SK-N-SH treated with all-trans-retinoic acid at 6 μM for 48 hours (cell line): Measurements from ENCODE around the gene GALNT13.

Experiments used
- ATAC-seq: fragments of 200-7000 bp; cut with Tn5 transposase; 3 replicates; pipeline ENCODE4 v1.9.1; 2020; ENCODE audit warnings: mild to moderate bottlenecking, moderate library complexity
- ARNTL ChIP-seq: fragments of 450-650 bp; formaldehyde crosslinking; IDR thresholded peaks from 2 replicates; pipeline ENCODE4 v1.5.0; 2020; ENCODE audit warnings: low read depth, mild to moderate bottlenecking, moderate library complexity, borderline replicate concordance
- BACH2 ChIP-seq: fragments of 250-450 bp; sonication (Bioruptor Pico); IDR thresholded peaks from 2 replicates; pipeline ENCODE4 v1.9.0; 2021; ENCODE audit warnings: mild to moderate bottlenecking, borderline replicate concordance
- CSDC2 ChIP-seq: fragments of 250-450 bp; sonication (Bioruptor Pico); IDR thresholded peaks from 2 replicates; pipeline ENCODE4 v1.5.0; 2020; ENCODE audit warnings: mild to moderate bottlenecking, moderate library complexity
- ESRRG ChIP-seq: fragments of 250-450 bp; sonication (Bioruptor Pico); IDR thresholded peaks from 2 replicates; pipeline ENCODE4 v1.6.1; 2021; ENCODE audit warnings: mild to moderate bottlenecking
- GLIS3 ChIP-seq: fragments of 250-450 bp; sonication (Bioruptor Pico); IDR thresholded peaks from 2 replicates; pipeline ENCODE4 v1.5.0; 2020; ENCODE audit warnings: mild to moderate bottlenecking, moderate library complexity
- OSR1 ChIP-seq: fragments of 250-450 bp; sonication (Bioruptor Pico); IDR thresholded peaks from 2 replicates; pipeline ENCODE4 v1.8.0; 2022; ENCODE audit warnings: moderate library complexity, mild to moderate bottlenecking, inconsistent platforms
- RARB ChIP-seq: fragments of 250-450 bp; sonication (Bioruptor Pico); IDR thresholded peaks from 2 replicates; pipeline ENCODE4 v1.8.0; 2021; ENCODE audit warnings: mild to moderate bottlenecking, moderate library complexity
- SNAI2 ChIP-seq: fragments of 250-450 bp; sonication (Bioruptor Pico); IDR thresholded peaks from 2 replicates; pipeline ENCODE4 v1.5.0; 2020; ENCODE audit warnings: mild to moderate bottlenecking, moderate library complexity
- TCF4 ChIP-seq: fragments of 250-450 bp; sonication (Bioruptor Pico); IDR thresholded peaks from 2 replicates; pipeline ENCODE4 v1.8.0; 2021; ENCODE audit warnings: mild to moderate bottlenecking, moderate library complexity, borderline replicate concordance
- TOX ChIP-seq: fragments of 250-450 bp; sonication (Bioruptor Pico); IDR thresholded peaks from 2 replicates; pipeline ENCODE4 v1.8.0; 2021; ENCODE audit warnings: mild to moderate bottlenecking, moderate library complexity, borderline replicate concordance
- ZC3H10 ChIP-seq: fragments of 250-450 bp; sonication (Bioruptor Pico); IDR thresholded peaks from 2 replicates; pipeline ENCODE4 v1.5.1; 2021; ENCODE audit warnings: mild to moderate bottlenecking, moderate library complexity
- ZFP3 ChIP-seq: fragments of 250-450 bp; sonication (Bioruptor Pico); IDR thresholded peaks from 2 replicates; pipeline ENCODE4 v1.5.0; 2020; ENCODE audit warnings: mild to moderate bottlenecking, moderate library complexity
- ZFP30 ChIP-seq: fragments of 450-650 bp; formaldehyde crosslinking; IDR thresholded peaks from 2 replicates; pipeline ENCODE4 v1.5.0; 2022; ENCODE audit warnings: mild to moderate bottlenecking, moderate library complexity
- ZNF565 ChIP-seq: fragments of 450-650 bp; formaldehyde crosslinking; conservative IDR thresholded peaks from 2 replicates; pipeline ENCODE4 v1.5.0; 2020; ENCODE audit warnings: low read depth, mild to moderate bottlenecking, moderate library complexity
- ZNF8 ChIP-seq: fragments of 450-650 bp; formaldehyde crosslinking; IDR thresholded peaks from 2 replicates; pipeline ENCODE4 v1.5.0; 2020; ENCODE audit warnings: mild to moderate bottlenecking, moderate library complexity
- TF ChIP-seq, protein P1 (sequence below): fragments of 250-450 bp; sonication (Bioruptor Pico); IDR thresholded peaks from 2 replicates; pipeline ENCODE4 v1.5.1; 2021; ENCODE audit warnings: mild to moderate bottlenecking, moderate library complexity
- TF ChIP-seq, protein P2 (sequence below): fragments of 250-450 bp; sonication (Bioruptor Pico); IDR thresholded peaks from 2 replicates; pipeline ENCODE4 v1.5.0; 2020; ENCODE audit warnings: mild to moderate bottlenecking, moderate library complexity
- TF ChIP-seq, protein P3 (sequence below): fragments of 250-450 bp; sonication (Bioruptor Pico); IDR thresholded peaks from 2 replicates; pipeline ENCODE4 v1.5.1; 2020; ENCODE audit warnings: low read depth, mild to moderate bottlenecking, moderate library complexity
- TF ChIP-seq, protein P4 (sequence below): fragments of 250-450 bp; sonication (Bioruptor Pico); IDR thresholded peaks from 2 replicates; pipeline ENCODE4 v1.8.0; 2020; ENCODE audit warnings: mild to moderate bottlenecking, moderate library complexity, borderline replicate concordance
- TF ChIP-seq, protein P5 (sequence below): fragments of 250-450 bp; sonication (Bioruptor Pico); IDR thresholded peaks from 2 replicates; pipeline ENCODE4 v1.8.0; 2021; ENCODE audit warnings: low read depth, mild to moderate bottlenecking, moderate library complexity, borderline replicate concordance

The GALNT13 gene

DNA sequence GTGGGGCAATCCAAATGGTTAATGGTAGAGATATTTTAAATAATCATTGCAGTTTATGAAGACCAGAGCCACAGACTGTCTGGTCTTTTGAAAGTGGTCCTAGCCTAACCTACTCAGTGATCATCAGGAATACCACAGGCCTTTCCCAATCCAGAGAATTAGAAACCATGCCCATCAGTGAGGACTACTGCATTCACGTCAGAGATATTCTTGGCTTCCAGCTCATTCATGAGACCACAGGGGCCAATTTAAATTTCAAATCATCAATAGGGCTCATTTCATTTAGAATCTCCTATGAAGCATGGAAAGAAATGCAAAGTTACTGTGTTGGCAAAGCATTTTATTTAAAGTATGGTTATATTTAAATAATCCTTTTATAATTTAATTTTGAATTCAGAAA is 464.5 kb downstream of the GALNT13 start:
- TF ChIP-seq ZFP3 (no peak), ZFP30 (CRISPR knock-in tag) (no peak), ESRRG (no peak), ARNTL (CRISPR knock-in tag) (no peak), ZNF8 (CRISPR knock-in tag) (no peak), RARB (CRISPR knock-in tag) (no peak), TCF4 (CRISPR knock-in tag) (no peak), TOX (CRISPR knock-in tag) (no peak), ZC3H10 (CRISPR knock-in tag) (no peak), GLIS3 (CRISPR knock-in tag) (no peak), OSR1 (CRISPR knock-in tag) (no peak), SNAI2 (no peak)
- TF ChIP-seq, protein P1, sequence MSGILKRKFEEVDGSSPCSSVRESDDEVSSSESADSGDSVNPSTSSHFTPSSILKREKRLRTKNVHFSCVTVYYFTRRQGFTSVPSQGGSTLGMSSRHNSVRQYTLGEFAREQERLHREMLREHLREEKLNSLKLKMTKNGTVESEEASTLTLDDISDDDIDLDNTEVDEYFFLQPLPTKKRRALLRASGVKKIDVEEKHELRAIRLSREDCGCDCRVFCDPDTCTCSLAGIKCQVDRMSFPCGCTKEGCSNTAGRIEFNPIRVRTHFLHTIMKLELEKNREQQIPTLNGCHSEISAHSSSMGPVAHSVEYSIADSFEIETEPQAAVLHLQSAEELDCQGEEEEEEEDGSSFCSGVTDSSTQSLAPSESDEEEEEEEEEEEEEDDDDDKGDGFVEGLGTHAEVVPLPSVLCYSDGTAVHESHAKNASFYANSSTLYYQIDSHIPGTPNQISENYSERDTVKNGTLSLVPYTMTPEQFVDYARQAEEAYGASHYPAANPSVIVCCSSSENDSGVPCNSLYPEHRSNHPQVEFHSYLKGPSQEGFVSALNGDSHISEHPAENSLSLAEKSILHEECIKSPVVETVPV (CRISPR knock-in tag), result no peak
- TF ChIP-seq, protein P2, sequence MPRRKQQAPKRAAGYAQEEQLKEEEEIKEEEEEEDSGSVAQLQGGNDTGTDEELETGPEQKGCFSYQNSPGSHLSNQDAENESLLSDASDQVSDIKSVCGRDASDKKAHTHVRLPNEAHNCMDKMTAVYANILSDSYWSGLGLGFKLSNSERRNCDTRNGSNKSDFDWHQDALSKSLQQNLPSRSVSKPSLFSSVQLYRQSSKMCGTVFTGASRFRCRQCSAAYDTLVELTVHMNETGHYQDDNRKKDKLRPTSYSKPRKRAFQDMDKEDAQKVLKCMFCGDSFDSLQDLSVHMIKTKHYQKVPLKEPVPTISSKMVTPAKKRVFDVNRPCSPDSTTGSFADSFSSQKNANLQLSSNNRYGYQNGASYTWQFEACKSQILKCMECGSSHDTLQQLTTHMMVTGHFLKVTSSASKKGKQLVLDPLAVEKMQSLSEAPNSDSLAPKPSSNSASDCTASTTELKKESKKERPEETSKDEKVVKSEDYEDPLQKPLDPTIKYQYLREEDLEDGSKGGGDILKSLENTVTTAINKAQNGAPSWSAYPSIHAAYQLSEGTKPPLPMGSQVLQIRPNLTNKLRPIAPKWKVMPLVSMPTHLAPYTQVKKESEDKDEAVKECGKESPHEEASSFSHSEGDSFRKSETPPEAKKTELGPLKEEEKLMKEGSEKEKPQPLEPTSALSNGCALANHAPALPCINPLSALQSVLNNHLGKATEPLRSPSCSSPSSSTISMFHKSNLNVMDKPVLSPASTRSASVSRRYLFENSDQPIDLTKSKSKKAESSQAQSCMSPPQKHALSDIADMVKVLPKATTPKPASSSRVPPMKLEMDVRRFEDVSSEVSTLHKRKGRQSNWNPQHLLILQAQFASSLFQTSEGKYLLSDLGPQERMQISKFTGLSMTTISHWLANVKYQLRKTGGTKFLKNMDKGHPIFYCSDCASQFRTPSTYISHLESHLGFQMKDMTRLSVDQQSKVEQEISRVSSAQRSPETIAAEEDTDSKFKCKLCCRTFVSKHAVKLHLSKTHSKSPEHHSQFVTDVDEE (CRISPR knock-in tag), result no peak
- ATAC-seq, result no peak

DNA sequence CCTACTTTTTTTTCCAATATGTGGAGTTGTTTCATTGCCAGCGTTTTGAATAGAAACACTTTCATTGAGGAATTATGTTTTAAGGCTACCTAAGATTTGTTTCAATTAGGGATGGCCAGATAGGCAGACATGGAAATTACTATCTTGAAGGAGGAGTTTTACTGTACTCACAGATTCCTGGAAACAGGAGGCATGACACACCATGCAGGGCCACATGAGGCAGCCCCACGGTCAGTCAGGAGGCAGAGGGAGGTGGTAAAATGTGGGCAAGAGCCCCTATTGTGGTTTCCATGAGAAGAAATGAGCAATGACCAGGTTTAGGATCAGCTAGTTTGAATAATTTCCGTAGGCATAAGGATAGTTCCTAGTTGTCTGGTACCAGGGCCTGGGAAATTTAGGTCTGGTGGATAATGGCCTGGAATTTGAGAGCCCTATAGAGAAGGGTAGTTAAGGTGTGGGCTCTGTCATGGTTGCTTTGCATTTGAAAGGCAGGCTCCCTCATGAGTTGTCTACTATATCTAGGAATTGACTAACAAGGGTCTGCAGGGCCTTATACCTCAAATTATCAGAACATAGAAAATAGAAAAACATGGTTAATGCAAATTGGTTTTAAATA is 466.7 kb downstream of the GALNT13 start:
- no peak for ATAC-seq
- TF ChIP-seq ZNF8 (CRISPR knock-in tag) (no peak), BACH2 (CRISPR knock-in tag) (no peak), TCF4 (CRISPR knock-in tag) (no peak), ZC3H10 (CRISPR knock-in tag) (no peak), CSDC2 (CRISPR knock-in tag) (no peak), RARB (CRISPR knock-in tag) (no peak), OSR1 (CRISPR knock-in tag) (no peak), ZNF565 (CRISPR knock-in tag) (no peak), ZFP30 (CRISPR knock-in tag) (no peak), ZFP3 (no peak), SNAI2 (no peak), GLIS3 (CRISPR knock-in tag) (no peak)
- TF ChIP-seq, protein P3, sequence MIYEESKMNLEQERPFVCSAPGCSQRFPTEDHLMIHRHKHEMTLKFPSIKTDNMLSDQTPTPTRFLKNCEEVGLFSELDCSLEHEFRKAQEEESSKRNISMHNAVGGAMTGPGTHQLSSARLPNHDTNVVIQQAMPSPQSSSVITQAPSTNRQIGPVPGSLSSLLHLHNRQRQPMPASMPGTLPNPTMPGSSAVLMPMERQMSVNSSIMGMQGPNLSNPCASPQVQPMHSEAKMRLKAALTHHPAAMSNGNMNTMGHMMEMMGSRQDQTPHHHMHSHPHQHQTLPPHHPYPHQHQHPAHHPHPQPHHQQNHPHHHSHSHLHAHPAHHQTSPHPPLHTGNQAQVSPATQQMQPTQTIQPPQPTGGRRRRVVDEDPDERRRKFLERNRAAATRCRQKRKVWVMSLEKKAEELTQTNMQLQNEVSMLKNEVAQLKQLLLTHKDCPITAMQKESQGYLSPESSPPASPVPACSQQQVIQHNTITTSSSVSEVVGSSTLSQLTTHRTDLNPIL (CRISPR knock-in tag), result no peak
- TF ChIP-seq, protein P4, sequence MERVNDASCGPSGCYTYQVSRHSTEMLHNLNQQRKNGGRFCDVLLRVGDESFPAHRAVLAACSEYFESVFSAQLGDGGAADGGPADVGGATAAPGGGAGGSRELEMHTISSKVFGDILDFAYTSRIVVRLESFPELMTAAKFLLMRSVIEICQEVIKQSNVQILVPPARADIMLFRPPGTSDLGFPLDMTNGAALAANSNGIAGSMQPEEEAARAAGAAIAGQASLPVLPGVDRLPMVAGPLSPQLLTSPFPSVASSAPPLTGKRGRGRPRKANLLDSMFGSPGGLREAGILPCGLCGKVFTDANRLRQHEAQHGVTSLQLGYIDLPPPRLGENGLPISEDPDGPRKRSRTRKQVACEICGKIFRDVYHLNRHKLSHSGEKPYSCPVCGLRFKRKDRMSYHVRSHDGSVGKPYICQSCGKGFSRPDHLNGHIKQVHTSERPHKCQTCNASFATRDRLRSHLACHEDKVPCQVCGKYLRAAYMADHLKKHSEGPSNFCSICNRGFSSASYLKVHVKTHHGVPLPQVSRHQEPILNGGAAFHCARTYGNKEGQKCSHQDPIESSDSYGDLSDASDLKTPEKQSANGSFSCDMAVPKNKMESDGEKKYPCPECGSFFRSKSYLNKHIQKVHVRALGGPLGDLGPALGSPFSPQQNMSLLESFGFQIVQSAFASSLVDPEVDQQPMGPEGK (CRISPR knock-in tag), result no peak
- TF ChIP-seq, protein P5, sequence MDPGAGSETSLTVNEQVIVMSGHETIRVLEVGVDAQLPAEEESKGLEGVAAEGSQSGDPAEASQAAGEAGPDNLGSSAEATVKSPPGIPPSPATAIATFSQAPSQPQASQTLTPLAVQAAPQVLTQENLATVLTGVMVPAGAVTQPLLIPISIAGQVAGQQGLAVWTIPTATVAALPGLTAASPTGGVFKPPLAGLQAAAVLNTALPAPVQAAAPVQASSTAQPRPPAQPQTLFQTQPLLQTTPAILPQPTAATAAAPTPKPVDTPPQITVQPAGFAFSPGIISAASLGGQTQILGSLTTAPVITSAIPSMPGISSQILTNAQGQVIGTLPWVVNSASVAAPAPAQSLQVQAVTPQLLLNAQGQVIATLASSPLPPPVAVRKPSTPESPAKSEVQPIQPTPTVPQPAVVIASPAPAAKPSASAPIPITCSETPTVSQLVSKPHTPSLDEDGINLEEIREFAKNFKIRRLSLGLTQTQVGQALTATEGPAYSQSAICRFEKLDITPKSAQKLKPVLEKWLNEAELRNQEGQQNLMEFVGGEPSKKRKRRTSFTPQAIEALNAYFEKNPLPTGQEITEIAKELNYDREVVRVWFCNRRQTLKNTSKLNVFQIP (CRISPR knock-in tag), result no peak

DNA sequence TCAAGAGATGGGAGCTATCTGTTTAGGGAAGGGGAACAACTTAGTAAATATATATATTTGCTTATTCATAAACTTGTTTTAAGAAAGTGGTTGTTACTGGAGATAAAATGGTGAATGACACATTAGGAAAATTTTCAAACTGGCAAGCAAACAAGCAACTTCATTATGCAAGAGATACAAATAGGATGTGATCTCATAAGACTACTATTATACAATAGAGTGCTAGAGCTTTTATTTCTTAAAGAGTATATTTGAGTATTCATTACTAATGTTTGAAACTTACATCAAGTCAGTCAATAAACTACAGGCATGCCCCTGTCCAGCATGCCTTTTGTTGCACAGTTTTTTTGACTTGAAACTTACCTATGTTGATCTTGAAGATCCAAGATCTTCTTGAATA is 471.6 kb downstream of the GALNT13 start:
- no peak for ATAC-seq
- TF ChIP-seq TCF4 (CRISPR knock-in tag) (no peak), SNAI2 (no peak), ARNTL (CRISPR knock-in tag) (no peak), TOX (CRISPR knock-in tag) (no peak), ZNF8 (CRISPR knock-in tag) (no peak), ZNF565 (CRISPR knock-in tag) (no peak)
- TF ChIP-seq, protein P4 (CRISPR knock-in tag), result no peak
- TF ChIP-seq, all 23 proteins: peak for 0
